Adipose tissue (tissue), 3 donors: ENCODE results near the gene SLC16A11. TPM values are rescaled to one million over a fixed set of nuclear protein-coding genes. Genes with fewer than 3 reads are reported as not detected.
"Not testable (repeated sequence)": the region's sequence is repeated elsewhere in the genome, so short reads cannot be mapped to it uniquely, and the experiment has no call there.

Experiments
- H3K27ac ChIP-seq: one replicate; pipeline ENCODE4 v1.5.1; 2013; ENCODE audit warnings: low read depth, low read length
- WGBS, 3 donors: extraction: QIAGEN DNeasy Blood & Tissue Kit; methylation state at CpG; one replicate each; pipeline ENCODE4 v1.1.7; 2013; 5-methylcytosine and 5-hydroxymethylcytosine counted together
- polyA plus RNA-seq, 3 donors: library from polyadenylated mRNA; stranded (reverse); fragments of 200-250 nt; gene quantifications; one replicate each; pipeline ENCODE4 v1.2.3, GENCODE V29; 2013
- donor health status: healthy with polysubstance abuse.
- donor health status: Bipolar disorder and iron deficiency.
- donor health status: healthy.

SLC16A11 gene
- polyA plus RNA-seq, 3 donors = 2.2 to 9.7 (median 2.5) TPM

DNA sequence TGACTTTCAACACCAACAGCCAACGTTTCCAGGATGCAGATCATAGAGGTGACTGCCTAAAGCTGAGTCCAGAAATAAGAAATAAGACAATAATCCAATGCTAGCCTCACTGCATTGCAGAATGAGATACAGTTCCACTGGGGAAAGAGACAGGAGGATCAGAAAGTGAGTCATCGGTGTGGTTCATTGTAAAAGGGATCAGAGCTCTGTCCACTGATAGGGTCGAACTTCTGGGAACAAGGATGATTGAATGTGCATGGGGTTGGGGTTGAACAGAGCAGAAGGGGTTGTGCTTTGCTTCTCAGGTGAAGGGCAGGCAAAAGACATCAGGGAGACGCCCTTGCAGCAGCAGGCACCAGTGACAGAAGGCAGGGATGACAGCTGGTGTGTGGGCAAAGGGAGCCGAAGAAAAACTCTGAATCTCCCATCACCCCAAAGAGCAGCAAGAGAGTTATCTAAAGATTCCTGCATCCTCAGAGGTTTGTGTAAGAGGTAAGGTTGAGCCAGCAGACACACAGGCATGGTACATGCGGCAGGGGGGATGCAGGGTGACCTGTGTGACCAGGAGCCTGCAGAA, 19.7 kb upstream of the SLC16A11 start:
- WGBS, 3 donors = 56 to 71% (median 69%) methylated on average over 6 of the region's 6 CpGs
- no peak overlapping the region for H3K27ac ChIP-seq

DNA sequence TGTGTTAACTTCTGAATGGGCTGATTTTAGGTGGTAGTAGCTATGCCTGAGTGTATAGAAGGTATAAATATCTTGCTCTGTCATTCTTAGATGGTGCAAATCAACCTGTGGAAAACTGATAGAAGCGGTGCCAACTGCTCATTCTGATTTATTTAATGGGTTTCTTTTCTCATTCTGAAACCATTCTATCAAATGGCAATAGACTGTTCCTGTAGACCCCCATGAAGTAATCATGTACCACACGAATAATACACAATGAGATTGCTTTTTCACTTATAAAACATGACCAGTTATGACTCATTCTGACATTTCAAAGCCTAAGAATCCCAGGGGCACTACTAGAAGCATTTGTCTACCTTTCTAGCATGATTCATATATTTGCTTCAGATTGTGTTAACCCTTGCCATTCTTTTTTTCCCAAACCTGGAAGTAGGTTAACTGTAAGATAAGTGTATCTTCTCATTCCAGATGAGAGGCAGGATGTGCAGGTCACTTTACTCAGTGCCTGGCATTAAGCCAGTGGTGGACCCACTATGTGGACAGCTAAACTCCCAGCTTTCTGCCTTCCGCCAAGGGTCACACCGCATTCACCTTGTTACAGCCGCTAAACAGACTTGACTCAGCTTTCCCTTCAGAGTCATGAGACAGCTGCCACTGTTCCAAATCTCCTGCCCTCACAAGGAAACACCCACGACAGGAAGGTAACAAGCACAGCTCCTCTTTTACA, 16.4 kb upstream of the SLC16A11 start:
- WGBS, 3 donors = 30 to 51% (median 41%) methylated on average over 6 of the region's 6 CpGs
- H3K27ac ChIP-seq = no peak overlapping the region

DNA sequence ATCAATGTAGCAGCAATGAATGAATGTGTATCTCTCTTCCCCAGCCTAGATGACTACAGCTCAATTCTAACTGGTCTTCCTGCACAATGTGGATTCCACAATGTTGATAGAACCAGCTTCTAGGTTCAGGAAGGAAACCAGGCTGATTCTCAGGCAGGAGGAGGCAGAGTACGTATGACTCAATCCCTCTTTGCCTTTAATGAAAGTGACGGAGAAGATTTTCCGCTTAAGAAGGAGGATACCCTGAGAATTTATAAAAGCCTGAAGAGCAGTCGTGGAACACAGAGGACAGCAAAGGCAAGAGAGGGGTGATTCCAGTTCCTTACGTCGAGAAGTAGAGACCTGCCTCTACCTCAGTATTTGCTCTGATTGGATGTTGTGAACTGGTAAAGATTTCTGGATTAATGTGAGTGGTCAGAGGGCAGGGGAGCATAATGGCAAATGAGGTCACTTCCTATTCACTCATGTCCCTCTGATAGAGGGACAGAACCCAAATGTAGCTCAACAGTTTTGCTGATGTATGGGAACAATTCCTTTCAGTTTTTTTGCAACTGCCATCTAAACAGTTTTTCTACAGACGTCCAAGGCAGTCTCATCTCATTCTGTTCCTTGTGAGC, 15.0 kb upstream of the SLC16A11 start:
- 52 to 61% (median 55%) methylated on average over 7 of the region's 7 CpGs for WGBS, 3 donors
- H3K27ac ChIP-seq = no peak overlapping the region

DNA sequence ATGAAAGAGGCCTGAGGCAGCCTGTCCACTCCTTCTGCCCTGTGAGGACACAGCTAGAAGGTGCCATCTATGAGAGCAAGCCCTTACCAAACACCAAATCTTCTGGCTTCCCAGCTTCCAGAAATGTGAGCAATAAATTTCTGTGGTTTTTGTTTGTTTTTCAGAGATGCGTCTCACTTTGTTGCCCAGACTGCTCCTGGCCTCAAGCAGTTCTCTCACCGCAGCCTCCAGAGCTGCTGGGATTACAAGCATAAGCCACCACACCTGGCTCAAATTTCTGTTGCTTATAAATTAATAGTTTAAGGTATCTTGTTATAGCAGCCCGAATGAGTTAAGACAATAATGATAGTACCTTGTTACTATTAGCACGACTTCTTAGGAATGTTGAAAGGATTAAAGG, 12.5 kb upstream of the SLC16A11 start:
- WGBS, 3 donors = 90 to 92% (median 90%) methylated on average over 4 of the region's 4 CpGs
- no peak overlapping the region for H3K27ac ChIP-seq

DNA sequence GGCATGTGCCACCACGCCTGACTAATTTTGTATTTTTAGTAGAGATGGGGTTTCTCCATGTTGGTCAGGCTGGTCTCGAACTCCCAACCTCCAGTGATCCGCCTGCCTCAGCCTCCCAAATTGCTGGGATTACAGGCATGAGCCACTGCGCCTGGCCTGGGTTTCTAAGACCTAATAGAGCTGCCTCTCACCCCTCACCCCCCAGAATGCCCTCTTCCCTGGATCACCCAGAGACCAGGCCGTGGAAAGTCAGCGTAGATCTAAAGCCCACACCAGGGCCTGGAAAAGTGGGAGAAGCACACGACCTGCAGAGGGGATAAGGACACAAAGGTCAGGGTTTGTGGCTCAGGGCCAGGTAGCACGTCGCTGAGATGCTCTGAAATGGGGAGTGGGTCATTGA, 6.7 kb upstream of the SLC16A11 start:
- WGBS, 3 donors = 83 to 86% (median 85%) methylated on average over 8 to 9 of the region's 9 CpGs

DNA sequence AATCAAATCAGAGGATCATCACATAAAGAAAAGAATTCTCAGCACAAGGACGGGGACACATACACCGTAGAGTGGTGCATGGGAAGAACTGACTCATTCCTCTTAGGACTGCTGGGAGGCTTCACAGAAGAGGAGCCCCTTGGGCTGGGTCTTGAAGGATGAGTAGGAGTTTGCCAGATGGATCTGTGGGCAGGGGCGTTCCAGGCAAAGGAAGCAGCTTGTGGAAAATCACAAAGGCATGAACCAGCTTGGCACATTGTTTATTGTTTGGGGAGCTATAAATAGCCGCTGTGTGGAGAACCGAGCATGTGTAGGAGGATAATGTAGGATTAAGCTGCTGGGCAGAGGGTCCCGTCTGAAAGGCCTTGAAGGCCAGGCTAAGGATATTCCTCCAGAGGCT, 5.1 kb upstream of the SLC16A11 start:
- 61 to 82% (median 75%) methylated on average over 6 of the region's 6 CpGs for WGBS, 3 donors
- H3K27ac ChIP-seq = no peak overlapping the region

More for the DNA sequence above, 6.7 kb upstream of the SLC16A11 start:
- H3K27ac ChIP-seq = not testable (repeated sequence)

DNA sequence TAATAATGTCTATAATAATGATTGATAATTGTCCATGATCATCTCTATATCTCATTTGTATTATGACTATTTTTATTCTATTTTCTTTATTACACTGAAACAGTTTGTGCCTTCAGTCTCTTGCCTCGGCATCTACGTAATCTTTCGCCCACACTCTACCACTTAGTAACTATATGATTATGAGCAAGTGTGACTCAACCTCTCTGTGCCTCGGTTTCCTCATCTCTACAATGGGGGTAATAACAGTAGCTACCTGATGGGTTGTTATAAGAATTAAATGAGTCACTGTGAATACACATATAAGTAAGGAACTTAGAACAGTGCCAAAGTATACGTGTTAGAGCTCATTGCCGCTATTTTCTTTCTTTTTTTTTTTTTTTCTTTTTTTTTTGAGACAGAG, 3.7 kb upstream of the SLC16A11 start:
- WGBS, 3 donors = 84 to 85% (median 84%) methylated on average over 6 of the region's 6 CpGs
- no peak overlapping the region for H3K27ac ChIP-seq

DNA sequence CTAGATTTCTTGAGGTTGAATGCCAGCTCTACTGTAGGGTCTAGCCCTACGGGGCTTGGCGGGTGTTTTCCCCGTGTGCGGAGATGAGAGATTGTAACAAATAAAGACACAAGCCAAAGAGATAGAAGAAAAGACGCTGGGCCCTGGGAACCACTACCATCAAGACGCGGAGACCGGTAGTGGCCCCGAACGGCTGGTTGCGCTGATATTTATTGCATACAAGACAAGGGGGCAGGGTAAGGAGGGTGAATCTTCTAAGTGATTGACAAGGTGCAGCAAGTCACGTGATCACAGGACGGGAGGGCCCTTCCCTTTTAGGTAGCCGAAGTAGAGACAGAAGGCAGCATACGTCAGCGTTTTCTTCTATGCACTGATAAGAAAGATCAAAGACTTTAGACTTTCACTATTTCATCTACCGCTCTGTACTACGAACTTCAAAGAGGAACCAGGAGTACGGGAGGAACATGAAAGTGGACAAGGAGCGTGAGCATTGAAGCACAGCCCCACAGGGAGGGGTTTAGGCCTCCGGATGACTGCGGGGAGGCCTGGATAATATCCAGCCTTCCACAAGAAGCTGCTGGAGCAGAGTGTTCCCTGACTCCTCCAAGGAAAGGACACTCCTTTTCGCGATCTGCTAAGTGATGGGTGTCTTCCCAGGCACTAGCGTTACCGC, 3.0 kb upstream of the SLC16A11 start:
- not testable (repeated sequence) for H3K27ac ChIP-seq
- 20 to 24% (median 24%) methylated on average over 26 of the region's 26 CpGs for WGBS, 3 donors

DNA sequence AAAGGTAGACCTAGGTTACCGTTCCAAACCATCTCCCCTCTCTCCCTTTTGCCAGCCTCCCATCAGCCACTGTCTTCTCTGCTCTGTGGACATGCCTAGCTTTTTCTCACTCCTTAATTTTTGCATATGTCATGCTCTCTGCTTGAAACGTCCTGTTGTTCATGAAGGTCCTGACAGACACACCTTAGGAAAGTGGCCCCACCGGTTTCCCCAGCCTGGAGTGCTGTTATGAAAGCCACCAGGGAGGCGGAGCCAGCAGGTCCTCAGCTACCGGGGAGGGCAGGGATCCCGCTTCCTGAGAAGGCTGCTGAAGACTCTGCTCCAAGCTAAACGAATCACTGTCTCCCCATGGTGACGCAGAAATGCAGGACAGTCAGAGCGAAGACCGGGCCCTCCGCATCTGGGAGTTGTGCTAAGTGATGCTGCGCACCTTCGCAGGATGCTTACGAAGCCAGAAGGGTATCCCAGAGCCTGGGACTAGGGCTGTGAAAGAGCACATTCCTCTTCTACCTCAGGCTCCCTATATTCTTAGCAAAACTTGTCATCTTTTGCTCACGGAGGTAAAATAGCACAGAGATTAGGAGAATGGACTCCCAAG, 2.3 kb upstream of the SLC16A11 start:
- 12 to 17% (median 17%) methylated on average over 15 of the region's 15 CpGs for WGBS, 3 donors
- no peak overlapping the region for H3K27ac ChIP-seq

DNA sequence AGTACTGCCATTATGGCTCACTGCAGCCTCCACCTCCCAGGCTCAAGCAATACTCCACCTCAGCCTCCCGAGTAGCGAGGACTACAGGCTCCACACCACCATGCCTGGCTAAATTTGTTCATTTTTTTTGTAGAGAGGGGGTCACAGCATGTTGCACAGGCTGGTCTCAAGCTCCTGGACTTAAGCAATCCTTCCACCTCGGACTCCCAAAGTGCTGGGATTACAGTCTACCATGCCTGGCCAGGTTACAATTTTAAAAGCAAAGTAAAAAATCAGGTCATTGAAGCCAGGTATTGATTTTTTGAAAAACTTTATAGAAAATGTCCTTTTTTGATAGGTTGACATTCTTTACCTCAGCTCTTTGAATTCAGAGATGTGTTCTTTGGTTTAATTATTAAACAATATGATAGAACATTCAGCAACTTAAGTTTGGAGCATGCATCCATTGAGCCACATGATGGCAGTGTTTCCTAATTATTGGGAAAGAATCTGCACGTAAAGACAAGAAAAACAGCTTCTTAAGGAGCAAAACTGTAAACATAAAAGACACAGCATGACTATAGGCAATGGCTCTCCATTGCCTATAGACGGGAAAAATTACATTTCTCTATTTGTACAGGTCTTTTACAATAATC, 1.7 kb upstream of the SLC16A11 start:
- no peak overlapping the region for H3K27ac ChIP-seq
- 10 to 28% (median 23%) methylated on average over 4 to 5 of the region's 5 CpGs for WGBS, 3 donors

DNA sequence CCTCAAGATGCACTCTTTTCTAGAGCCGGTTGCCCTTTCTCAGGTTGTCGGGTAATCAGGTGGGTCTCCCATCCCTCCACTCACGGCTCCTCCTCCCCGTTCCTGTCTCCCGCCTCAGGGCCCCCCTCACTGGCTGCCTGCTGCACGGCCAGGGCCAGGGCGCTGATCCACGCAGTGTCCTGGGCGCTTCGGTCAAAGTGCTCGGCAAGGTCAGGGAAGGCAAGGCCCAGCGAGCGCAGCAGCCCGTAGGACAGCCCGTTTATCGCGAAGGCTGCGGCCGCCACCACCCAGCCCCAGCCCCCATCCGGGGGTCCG, 753 bp downstream of the SLC16A11 start:
- WGBS, 3 donors = 1 to 13% (median 2%) methylated on average over 21 of the region's 21 CpGs

DNA sequence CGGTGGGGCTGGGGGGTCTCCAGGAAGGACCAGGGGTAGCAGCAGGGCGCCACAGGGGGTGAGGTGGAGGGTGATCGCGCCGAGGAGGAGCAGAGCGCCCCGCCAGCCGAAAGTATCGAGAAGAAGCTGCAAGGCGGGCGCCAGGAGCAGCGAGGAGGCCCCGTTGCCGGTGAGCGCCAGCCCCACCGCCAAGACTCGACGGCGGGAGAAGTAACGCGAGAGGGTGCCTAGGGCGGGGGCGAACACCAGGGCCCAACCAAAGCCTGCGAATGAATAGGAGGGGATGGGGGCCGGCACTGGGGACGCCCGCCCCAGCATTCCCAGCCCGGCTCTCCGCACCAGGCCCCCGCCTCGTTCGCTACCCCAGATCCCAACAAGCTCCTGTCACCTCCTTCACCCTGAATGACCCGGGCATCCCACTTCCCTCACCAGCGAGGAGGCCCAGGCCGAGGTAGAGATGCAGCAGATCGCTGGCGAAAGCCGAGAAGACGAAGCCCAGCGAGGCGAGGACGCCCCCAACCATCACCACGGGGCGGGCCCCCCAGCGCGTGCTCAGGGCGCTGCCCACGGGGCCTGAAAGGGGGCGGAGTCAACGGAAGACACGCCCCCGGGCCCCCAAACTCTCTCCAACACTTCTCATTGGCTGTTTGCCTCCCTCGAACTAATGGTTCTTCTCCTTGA, 1.3 kb downstream of the SLC16A11 start:
- WGBS, 3 donors = 10 to 23% (median 12%) methylated on average over 46 to 53 of the region's 53 CpGs

More for the DNA sequence above, 753 bp downstream of the SLC16A11 start:
- no peak overlapping the region for H3K27ac ChIP-seq

DNA sequence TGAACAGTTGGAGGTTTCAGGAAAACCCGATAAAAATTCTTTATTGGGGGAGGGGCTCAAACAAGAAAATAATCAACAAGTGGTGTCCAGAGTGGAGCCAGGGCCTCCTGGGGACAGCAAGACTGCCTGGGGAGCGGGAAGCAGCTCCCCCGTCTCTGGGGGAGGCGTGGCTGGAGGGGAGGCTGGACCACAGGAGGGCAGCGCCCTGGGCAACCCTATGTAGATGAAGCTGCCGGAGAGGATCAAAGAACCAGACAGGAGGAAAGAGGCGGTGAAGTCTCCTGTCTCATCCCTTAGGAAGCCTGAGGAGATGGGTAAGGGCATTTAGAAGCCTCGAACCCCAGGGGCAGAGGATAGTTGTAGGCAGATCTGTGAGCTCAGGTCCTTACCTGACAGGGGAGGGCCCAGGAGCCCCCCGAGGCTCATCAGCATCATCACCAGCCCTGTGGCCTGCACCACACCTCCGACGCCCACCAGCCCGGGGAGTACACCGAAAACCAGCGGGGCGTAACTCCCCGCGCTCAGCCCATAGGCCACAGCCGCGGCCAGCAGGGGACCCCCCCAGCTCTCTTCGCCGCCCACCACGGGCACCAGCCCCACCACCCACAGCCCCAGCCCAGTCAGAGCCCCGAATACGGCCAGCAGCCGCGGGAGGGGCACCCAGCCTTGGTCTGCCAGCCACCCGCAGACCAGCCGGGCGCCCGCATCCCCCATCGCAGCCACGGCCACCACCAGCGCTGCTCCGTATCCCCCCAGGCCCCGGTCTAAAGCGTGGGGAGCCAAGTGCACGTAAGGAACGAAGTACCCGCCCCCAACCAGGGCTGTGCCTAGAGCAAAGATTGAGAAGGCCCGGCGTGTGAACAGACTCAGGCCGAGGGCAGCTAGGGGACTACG, 2.0 kb downstream of the SLC16A11 start:
- no peak overlapping the region for H3K27ac ChIP-seq
- WGBS, 3 donors = 42 to 53% (median 45%) methylated on average over 43 of the region's 43 CpGs

More for the DNA sequence above, 1.3 kb downstream of the SLC16A11 start:
- no peak overlapping the region for H3K27ac ChIP-seq

DNA sequence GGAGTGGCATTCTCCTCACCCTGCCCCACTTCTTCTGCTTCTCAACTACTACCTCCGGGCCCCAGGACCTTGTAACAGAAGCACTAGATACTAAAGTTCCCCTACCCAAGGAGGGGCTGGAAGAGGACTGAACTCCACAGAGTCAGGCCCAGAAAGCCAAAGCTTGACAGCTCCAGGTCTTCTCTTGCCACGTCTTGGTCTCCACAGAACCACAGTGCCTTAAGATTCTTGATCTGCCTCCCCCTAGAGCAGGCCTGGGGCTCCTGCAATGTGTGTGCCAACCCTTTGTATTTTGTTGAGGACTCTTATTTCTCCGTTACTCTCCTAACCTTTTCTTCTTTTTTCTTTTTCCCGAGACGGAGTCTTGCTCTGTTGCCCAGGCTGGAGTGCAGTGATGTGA, 4.1 kb downstream of the SLC16A11 start:
- 90 to 97% (median 94%) methylated on average over 5 of the region's 5 CpGs for WGBS, 3 donors
- no peak overlapping the region for H3K27ac ChIP-seq

DNA sequence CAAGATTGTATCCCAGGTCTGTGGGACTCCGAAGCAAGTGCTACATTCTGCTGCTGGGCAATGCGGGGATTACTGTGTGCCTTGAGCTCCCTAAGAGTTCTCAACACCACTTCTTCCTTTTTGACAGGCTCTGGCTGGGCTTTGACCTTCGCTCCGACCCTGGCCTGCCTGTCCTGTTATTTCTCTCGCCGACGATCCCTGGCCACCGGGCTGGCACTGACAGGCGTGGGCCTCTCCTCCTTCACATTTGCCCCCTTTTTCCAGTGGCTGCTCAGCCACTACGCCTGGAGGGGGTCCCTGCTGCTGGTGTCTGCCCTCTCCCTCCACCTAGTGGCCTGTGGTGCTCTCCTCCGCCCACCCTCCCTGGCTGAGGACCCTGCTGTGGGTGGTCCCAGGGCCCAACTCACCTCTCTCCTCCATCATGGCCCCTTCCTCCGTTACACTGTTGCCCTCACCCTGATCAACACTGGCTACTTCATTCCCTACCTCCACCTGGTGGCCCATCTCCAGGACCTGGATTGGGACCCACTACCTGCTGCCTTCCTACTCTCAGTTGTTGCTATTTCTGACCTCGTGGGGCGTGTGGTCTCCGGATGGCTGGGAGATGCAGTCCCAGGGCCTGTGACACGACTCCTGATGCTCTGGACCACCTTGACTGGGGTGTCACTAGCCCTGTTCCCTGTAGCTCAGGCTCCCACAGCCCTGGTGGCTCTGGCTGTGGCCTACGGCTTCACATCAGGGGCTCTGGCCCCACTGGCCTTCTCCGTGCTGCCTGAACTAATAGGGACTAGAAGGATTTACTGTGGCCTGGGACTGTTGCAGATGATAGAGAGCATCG, 5.6 kb downstream of the SLC16A11 start:
- 83 to 86% (median 85%) methylated on average over 19 of the region's 19 CpGs for WGBS, 3 donors
- H3K27ac ChIP-seq = no peak overlapping the region

DNA sequence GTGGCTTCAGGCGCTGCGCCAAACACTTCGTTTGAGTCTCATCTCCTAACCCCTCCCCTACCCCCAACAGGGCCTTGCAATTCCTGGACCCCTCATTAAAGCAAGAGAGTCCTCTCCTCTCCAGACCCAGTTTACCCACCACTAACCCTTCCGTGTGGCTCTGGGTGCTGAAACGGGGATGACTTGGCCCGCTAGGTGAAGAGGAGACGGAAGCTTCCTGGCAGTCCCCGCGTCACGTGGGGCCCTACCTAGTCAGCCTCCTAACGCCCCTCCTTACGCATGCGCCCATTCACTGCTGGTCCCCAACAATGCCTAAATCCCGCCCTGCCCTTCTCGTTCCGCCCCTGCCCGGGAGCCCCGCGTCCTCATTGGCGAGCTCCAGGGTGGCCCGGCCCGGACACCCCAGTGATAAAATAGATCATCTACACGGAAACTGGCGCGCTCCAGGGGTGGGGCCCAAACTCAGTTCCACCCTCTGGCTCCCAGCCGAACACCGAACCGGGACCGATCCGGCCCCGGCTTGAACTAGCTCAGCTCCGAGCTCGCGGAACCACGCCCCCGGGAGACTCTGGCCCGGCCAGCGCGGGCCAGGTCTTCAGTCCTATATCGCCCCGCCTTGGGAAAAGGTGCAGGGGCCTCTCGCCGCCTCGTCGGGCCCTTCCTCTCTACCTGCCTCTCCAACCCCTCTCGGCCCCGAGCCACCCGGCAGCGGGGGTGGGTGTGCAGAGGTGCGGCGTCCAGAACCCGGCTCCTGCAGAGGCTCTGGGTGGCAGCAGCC, 8.1 kb downstream of the SLC16A11 start, which contains the start of gene SLC16A13:
Gene SLC16A13 (plus strand): TSS at position 425 of the 778 bp plus-strand sequence. CDS start 368 bp downstream, outside the sequence.
- WGBS, 3 donors = 0% methylated on average over 52 of the region's 52 CpGs
- no peak within 1 kb of the TSS for H3K27ac ChIP-seq
